ENCODE measurements around the gene DCTN5.

DCTN5 gene

DNA sequence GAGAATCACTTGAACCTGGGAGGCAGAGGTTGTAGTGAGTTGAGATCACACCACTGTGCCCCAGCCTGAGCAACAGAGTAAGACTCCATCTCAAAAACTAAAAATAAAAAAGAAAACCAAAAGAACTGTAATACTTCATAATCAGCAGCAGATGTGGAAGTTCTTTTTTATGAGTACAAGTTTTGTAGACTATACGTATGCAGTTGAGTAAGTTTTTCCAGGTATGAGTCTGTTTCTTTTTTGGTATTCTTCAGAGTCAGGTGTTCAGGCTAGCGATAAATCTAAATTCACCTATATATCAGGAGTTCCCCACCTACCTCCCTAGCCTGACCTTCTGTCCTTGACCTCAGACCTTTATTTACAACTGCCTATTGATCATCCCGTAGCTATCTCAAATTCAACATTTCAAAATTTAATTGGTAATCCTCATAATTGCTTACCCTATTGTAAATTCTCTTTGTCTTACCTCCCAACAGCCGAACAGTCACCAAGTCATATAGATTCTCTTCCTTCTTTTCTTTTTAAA lies 10.7 kb downstream of the DCTN5 start:
- DNase-seq (ENCODE audit: low read depth in 4 of 4, low spot score in 1 of 4): no peak

DNA sequence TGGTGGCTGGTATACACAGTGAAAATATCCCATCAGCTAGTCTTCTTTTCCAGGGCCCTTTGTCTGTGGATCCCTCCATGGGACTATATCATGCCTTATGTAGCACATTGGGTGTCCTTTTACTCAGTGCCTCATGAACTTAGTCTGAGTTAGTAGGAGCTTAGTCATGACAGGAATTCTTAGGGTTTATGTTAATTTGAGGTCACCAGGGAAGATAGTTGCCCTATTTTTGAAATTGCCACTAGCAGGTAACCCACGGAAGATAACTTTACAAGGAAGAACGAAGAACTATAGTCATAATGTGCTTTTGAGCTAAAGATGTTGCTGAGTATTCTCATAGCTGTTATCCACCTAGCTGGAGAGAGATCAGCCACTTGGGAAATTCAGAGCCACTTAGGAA lies 22.7 kb downstream of the DCTN5 start:
- no peak for DNase-seq (ENCODE audit: low read depth in 4 of 4, low spot score in 1 of 4)

DNA sequence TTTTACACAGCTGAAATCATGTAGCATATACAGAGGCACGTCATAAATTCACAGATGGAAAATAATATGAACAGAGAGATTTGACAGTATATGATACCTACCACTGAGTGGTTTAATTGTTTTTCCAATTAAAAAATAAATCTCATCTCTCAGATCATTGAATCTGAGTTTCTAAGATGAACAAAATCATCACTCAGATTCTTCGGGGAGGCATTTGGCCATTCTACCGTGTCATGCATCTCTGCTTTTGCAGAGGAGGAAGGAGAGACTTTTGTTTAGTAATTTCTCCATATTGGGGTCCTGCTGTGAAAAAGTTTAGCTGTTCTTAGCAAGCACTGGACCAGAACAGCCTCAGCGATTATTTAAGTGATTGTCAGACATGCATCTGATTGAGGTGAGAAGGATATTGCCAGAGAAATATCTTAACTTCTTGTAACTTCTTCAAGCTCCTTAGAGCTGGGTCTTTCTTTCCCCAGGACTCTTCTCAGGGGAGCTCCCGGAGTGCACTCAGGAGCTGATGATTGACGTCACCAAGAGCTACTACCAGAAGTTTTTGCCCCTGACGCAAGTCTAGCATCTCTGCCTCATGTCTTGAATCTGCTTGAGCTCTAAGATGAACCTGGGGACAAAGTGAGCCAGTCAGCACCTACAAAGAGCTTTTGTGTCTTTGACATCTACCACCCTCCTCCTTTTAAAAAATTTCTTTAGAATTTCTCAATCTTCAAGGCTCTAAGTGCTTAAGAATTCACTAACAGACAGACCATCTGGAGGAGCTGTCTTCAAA lies 25.5 kb downstream of the DCTN5 start:
- no peak for DNase-seq (ENCODE audit: low read depth in 4 of 4, low spot score in 1 of 4)

DNA sequence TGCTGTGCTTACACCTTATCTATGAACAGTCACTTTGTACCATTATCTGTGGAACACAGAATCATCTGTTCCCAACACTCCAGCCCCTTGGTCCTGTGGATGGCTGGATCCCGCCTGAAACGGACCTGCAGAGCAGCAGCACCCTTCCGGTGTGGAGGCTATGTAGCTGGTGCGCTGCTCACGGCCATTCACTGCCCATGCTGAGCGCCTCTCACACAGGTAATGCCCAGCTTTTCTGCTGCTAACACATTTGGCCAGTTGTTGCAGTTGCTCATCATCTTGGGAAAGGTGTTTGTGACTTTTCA lies 26.0 kb downstream of the DCTN5 start:
- no peak for DNase-seq (ENCODE audit: low read depth in 4 of 4, low spot score in 1 of 4)

DNA sequence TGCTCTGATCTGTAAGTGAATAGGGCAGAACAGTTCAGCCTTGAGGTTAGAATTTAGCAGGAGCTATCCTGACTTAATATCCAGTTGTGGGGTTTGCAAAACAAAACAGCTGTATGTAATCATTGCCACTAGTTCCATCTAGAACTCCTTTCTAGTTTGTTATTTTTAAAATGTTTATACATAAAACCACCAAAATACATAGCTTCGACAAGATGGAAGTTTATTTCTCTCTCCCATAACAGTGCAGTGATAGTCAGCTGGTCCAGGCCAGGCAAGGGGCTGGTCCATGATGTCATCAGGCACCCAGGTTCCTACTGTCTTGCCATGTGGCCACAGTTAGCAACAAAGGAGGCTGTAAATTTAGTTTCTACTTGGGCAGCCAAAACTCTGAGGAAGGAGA lies 27.0 kb downstream of the DCTN5 start:
- DNase-seq (ENCODE audit: low read depth in 4 of 4, low spot score in 1 of 4): no peak

DNA sequence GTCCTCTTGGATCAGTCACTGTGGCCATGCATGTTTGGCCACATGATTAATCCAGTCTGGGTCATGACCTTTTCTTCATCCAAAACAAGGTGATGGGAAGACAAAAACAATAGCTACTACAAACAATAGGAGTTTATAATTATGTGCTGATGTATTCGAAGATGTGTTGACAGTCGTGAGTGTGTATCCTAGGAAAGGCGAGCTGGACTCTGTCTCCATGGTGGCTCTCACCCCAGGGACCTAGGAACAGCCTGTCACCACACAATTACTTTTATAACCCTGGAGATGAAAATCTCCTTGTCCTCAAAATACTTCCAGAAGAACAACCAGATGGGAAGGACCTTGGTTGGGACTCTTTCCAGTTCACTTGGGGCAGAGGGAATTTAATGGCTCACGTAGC lies 27.6 kb downstream of the DCTN5 start:
- DNase-seq (ENCODE audit: low read depth in 4 of 4, low spot score in 1 of 4): no peak

DNA sequence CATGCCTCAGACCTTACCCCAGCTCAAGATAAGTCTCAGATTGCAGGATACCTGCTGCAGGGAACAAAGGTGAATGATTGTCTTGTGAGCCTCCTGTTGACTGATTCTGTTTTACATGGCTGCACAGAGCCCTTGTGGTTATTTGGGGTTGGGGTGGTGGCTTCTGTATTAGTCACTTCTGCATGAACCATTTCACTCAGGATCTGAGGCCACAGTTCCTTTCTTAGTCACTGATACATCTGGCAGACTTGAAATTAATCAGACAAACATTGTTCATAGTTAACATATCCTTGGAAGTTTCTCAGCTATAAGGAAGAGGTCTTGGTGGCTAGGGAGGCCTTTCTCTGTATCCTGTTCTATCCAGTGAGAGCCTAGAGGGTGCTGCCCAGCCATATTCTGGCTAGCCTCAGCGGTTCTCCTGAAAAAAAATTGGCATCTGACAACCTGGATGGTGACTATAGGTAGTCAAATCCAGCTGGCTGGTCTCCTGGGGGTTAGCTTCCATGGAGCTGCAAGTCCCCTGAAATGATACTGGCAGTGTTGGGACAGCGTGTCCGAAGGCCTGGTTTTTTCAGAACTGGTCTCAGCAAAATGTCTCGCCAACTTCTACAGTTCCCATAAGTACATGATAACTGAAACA lies 29.0 kb downstream of the DCTN5 start:
- DNase-seq (ENCODE audit: low read depth in 4 of 4, low spot score in 1 of 4): peak in 2 of 4 experiments; percentile 20 to 43

DNA sequence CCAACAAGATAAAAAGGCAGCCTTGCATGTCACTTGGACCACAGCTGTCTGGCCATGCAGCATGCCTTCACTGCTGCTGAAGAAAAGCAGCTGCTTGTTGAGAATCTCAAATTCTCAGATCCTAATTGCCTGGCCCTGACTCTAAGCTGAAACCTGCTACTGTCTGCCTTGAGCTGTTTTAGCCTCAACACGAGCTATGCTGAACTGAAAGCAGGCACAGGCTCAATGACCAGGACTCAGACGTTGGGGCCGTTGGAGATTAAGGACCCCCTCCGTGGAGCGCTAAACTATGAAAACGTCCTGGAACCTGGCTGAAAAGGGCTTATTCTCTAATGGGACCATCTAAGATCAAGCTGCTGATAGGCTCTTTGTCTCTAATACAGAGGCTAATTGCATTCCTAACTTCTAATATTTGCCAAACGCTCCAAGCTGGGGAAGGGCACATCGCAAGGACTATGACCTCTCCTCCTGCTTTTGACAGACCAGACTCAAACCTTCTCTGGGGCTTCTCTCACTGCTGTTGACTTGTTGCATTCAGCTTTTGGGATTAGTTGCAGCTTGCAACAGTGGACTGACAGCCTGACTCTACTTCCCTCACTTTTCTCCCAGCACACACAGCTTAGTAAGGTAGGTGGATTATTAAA lies 32.8 kb downstream of the DCTN5 start:
- no peak for DNase-seq (ENCODE audit: low read depth in 4 of 4, low spot score in 1 of 4)

DNA sequence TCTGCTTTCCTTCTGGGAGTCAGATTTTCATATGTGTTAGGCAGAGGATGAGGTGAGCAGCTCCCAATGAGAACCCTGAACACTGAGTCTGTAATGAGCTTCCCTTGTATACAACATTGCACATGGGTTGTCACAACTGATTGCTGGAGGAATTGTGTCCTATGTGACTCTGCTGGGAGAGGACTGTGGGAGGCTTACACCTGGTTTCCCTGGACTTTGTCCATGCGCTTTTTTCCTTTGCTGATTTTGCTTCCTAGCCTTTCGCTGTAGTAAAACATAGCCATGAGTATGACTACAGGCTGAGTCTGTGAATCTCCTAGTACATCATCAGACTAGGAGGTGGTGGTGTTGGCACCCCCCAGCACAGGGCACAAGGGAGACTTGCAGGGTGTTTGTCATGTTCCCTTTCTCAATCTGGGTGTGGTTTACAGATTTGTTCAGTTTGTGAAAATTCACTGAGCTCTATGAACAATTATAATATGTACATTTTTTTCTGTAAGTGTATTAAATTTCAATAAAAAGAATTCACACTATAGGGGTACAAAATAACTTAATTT lies 35.7 kb downstream of the DCTN5 start:
- DNase-seq (ENCODE audit: low read depth in 4 of 4, low spot score in 1 of 4): no peak

DNA sequence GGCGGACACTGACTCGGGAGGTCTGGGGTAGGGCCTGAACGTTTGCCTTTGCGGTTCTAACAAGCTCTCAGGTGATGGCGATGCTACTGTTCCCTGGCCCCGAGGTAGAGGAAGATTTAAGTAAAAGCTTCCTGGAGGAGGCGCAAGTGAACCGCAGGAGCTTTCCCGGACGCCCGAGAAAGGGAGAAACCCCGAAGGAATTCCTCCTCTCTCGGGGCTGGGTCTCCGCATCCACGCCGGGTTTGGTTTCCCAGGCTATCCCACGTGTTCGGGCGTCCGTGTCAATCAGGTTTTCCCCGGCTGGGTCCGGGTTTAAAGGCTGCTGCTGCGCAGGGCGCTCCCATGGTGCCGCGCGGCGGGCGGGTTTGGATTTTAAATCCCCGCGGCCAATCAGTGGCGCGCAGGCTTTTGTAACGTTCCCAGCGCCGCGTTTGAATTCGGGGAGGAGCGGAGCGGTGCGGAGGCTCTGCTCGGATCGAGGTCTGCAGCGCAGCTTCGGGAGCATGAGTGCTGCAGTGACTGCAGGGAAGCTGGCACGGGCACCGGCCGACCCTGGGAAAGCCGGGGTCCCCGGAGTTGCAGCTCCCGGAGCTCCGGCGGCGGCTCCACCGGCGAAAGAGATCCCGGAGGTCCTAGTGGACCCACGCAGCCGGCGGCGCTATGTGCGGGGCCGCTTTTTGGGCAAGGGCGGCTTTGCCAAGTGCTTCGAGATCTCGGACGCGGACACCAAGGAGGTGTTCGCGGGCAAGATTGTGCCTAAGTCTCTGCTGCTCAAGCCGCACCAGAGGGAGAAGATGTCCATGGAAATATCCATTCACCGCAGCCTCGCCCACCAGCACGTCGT lies 37.4 kb downstream of the DCTN5 start, which contains the start of gene PLK1:
Gene PLK1, plus strand, starts transcription at position 460 of the 844 bp plus-strand sequence. Its CDS starts 44 bp downstream, at position 504.
- DNase-seq (ENCODE audit: low read depth in 4 of 4, low spot score in 1 of 4): peak; percentile 51 to 79 (median 60)

DNA sequence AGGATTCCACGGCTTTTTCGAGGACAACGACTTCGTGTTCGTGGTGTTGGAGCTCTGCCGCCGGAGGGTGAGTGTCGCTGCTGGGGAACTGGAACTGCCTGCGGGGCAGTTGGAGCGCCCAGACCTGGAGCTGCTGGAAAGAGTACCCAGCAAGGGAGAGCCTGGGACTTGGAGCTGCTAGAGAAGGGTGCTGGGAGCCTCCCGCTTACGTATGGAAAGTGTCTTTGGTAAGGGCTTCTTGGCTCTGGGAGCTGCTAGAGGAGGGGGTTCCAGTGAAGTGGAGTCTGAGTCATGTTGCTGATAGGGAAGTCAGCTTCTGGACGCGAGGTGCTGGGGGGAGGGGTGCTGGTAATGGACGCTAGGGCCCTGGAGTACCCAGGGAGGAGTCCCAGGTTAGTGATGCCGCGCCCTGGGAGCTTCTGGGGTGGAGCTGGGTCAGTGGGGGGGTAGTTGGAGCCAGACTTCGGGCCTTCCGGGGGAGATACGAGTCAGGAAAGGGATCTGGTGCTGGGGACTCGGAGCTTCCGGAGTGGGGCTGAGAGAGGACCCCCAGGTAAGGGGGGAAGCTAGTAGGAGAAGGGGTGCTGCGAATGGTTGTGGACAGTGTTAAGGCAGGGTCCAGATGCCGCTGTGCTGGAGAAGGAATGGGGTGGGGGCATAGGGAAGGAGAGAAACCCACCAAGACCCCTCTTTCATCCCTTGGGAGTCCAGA lies 38.2 kb downstream of the DCTN5 start:
- peak in 1 of 4 experiments; percentile 20 for DNase-seq (ENCODE audit: low read depth in 4 of 4, low spot score in 1 of 4)

DNA sequence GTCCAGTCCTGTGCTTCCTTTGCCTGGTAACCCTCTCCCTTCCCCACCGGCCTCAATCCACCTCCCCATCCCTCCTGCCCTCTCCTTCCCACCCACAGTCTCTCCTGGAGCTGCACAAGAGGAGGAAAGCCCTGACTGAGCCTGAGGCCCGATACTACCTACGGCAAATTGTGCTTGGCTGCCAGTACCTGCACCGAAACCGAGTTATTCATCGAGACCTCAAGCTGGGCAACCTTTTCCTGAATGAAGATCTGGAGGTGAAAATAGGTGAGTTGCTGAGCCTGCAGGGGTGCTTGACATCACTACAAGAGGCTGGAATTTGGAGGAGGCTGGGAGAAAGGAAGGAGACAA lies 38.7 kb downstream of the DCTN5 start:
- DNase-seq (ENCODE audit: low read depth in 4 of 4, low spot score in 1 of 4): no peak

DNA sequence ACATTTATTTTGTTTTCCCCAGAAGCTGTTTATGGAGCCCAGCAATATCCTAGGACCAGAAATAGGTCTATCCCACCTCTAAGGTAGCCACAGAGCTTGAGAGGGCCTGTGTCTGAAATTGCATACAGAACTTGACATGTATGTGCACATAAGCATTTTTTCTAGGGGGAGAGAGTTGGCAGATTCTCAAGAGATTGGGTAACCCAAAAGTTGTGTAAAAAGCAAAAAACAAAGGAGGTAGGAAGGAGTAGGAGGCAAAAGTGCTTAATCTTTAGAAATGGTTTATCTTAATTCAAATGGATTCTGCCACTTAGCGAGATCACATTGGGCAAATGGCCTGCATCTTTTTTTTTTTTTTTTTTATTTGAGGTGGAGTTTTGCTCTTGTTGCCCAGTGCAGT lies 40.9 kb downstream of the DCTN5 start:
- no peak for DNase-seq (ENCODE audit: low read depth in 4 of 4, low spot score in 1 of 4)

DNA sequence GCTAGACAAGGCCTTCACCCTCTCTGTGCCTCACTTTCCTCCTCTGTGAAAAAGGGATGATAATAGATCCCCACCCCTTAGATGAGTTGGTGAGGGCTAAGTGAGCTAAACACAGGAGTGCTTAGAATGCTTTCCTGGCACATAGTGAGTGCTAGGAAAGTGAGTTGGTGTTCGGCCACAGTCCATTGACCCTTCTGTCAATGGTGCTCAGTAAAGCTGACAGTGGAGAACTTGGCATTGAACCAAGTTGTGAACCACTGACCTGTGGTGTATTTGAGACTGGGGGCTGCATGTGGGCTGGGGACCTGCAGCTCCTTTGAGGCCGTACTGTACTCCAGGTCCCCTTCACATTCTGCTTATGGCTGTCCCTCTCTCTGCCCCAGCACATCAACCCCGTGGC lies 42.2 kb downstream of the DCTN5 start:
- no peak for DNase-seq (ENCODE audit: low read depth in 4 of 4, low spot score in 1 of 4)

DNA sequence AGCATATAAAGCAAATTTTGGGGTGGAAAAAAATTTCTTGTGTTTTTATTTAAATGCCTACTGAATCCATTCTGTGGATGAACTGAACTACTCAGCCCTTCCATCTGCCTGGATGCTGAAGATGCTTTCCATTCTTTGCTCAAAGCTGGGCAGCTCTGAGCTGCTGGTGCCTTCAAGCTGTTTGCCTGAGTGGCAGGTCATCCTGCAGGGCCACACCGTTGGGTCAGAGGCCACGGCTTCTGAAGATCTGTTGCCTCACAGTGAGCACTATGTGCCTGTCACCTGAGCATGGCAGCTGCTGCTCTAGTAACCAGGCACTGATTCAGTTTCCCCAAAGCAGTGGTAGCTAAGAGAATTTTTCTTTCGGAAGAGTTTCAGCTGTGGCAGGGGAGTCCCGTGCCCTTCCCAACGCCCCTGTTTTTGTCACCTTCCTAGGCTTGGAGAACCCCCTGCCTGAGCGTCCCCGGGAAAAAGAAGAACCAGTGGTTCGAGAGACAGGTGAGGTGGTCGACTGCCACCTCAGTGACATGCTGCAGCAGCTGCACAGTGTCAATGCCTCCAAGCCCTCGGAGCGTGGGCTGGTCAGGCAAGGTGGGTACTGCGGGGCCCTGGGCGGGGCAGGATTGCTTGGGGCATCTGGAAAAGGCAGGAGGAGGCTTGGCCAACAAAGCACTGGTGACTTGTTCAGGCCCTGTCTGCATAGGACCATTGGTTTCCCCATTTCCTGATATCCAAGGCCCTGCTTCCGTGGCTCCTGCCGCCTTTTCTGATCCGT lies 46.0 kb downstream of the DCTN5 start:
- no peak for DNase-seq (ENCODE audit: low read depth in 4 of 4, low spot score in 1 of 4)

DNA sequence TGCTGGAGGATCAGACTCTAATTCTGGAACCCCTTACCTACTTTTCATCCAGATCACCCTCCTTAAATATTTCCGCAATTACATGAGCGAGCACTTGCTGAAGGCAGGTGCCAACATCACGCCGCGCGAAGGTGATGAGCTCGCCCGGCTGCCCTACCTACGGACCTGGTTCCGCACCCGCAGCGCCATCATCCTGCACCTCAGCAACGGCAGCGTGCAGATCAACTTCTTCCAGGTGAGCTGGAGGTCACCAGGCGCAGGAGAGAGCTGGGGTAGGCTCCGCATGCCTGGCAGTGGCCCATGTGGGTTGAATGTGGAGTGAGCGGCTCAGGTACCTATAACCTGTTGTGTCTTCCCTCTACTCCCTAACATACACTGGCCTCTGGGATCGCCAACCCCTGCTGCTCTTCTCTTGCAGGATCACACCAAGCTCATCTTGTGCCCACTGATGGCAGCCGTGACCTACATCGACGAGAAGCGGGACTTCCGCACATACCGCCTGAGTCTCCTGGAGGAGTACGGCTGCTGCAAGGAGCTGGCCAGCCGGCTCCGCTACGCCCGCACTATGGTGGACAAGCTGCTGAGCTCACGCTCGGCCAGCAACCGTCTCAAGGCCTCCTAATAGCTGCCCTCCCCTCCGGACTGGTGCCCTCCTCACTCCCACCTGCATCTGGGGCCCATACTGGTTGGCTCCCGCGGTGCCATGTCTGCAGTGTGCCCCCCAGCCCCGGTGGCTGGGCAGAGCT lies 48.3 kb downstream of the DCTN5 start:
- DNase-seq (ENCODE audit: low read depth in 4 of 4, low spot score in 1 of 4): no peak

DNA sequence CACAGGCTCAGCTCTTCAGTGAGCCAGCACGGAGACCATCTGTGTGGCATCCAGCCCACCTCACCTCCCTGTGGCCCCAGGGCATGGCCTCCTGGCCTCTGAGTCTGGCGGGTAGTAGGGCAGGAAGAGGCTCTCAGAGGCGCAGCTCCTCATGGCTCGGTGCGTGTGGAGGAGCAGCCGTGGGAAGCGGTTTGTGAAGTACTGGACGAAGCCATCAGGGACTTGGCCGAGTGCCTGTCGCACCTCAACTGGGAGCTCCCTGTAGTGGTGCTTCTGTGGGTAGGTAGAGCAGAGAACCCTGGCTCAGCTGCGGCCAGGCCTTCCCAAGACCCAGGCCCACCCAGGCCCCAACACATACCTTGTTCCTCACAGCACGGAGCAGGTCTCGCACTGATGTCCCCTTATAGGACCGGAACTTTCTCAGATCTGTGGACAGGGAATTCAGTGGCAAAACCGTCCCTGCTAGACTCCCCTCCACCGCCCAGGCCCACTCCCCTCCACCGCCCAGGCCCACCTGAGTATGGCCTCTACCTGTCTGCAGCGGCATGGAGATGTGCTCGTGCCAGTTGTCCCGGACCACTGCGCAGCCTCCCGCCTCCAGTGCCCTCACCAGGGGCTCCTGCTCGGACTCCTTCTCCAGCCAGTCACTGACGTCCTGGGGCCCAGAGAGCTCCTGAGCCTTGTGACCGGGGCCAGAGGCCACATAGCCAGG lies 49.7 kb downstream of the DCTN5 start:
- DNase-seq (ENCODE audit: low read depth in 4 of 4, low spot score in 1 of 4): no peak

DNA sequence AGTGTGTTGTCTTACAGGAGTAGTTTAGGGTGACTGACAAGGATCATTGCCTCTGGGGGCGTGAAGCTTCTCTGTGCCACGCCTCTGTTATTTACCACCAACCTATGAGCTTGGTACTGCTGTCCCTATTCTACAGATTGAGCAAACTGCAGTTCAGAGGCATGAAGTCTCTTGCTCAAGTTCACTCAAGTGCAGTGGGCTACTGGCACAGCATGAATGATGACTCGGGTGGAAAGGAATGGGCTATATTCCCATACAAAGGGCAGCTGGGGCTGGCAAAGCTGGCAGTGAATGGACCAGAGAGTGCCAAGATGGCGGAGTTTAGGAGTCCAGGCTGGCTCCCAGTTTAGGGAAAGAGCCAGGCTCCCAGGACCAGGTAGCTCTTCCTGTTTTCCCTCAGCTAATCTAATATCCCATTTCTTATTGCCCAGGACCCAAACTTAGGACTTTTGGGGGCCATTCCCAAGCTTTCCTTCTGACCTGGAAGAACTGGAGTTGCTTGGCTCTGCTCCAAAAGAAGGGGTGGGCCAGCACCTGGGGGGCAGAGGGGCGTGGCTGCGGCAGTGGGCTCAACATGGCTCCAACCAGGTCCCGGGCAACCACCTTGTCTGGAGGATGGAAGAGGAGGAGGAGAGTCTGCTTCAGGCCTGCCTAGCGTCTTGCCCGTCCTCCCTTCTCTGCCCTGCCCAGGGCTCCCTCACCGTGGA lies 50.4 kb downstream of the DCTN5 start:
- DNase-seq (ENCODE audit: low read depth in 4 of 4, low spot score in 1 of 4): no peak
